ENCODE measurements around the gene PFDN5. TPM values are rescaled to one million over a fixed set of nuclear protein-coding genes. Genes with fewer than 3 reads are reported as not detected.

PFDN5 gene
- total and polyA plus RNA-seq, 9 of the 15 experiments (the other 6 are each of a cell fraction or from before 2014, with no cell fraction given), result 361 to 1,636 (median 742) TPM

DNA sequence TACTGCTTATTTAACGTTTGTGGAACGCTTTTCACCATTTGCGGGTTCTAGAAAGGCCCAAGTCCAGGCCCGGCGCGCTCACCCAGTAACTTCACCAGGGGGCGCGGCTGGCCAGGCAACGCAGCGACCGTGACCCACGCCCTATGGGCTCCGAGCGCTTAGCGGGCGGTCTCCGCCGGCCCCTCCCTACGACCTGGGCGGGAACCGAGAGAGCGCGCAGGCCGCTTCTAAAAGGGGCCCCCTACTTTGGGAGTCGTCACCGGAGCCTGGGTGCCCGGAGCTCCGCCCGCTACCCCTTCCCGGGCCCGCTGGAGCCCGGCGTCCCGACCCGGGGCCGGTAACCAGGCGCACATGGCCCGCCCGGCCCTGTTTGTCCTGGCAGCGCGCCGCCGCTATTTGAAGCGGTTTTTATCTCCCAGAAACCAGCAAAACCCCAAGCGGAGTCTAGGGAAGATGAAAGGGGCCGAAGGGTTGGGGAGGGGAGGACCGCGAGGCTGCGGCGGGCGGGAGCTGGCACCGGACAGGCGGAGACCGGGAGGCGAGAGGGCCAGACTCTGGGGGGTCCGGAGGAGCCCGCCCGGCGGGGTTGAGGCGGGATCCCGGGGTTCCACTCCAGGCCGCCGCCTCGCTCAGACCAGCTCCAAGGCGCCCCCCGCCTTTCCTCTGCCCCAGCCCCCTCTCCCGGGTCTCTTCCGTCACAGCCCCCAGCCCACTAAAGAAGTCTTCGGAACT, 29.6 kb downstream of the PFDN5 start (continued):
- TF ChIP-seq, protein P1, sequence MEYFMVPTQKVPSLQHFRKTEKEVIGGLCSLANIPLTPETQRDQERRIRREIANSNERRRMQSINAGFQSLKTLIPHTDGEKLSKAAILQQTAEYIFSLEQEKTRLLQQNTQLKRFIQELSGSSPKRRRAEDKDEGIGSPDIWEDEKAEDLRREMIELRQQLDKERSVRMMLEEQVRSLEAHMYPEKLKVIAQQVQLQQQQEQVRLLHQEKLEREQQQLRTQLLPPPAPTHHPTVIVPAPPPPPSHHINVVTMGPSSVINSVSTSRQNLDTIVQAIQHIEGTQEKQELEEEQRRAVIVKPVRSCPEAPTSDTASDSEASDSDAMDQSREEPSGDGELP (CRISPR knock-in tag; IDR thresholded peaks at IDR 0.05; ENCODE audit: borderline replicate concordance), result peak; percentile 82
- TF ChIP-seq, protein P2, sequence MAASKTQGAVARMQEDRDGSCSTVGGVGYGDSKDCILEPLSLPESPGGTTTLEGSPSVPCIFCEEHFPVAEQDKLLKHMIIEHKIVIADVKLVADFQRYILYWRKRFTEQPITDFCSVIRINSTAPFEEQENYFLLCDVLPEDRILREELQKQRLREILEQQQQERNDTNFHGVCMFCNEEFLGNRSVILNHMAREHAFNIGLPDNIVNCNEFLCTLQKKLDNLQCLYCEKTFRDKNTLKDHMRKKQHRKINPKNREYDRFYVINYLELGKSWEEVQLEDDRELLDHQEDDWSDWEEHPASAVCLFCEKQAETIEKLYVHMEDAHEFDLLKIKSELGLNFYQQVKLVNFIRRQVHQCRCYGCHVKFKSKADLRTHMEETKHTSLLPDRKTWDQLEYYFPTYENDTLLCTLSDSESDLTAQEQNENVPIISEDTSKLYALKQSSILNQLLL (CRISPR knock-in tag; IDR thresholded peaks at IDR 0.05; ENCODE audit: borderline replicate concordance), result no peak
- TF ChIP-seq RFX1 (IDR thresholded peaks at IDR 0.05) (peak; percentile 46), NBN (IDR thresholded peaks at IDR 0.05; ENCODE audit: low read depth) (peak; percentile 32; the same call in 1 of the 2 replicates), E2F3 (CRISPR knock-in tag; IDR thresholded peaks at IDR 0.05) (peak; percentile 80; the same call in 1 of the 2 replicates), SMC3 (conservative IDR thresholded peaks at IDR 0.05; ENCODE audit: insufficient read depth, low read depth, low read length) (peak; percentile 97), SMARCB1 (IDR thresholded peaks at IDR 0.05; ENCODE audit: insufficient read length, low read depth) (peak; percentile 2), MYNN (IDR thresholded peaks at IDR 0.05) (peak; percentile 9; the same call in 1 of the 2 replicates), MYNN (CRISPR knock-in tag; IDR thresholded peaks at IDR 0.05) (no peak), ELF4 (CRISPR knock-in tag; IDR thresholded peaks at IDR 0.05) (0 out of 2 replicates have a peak, but pooled peaks have one; percentile 25)
- TF ChIP-seq, protein P3, sequence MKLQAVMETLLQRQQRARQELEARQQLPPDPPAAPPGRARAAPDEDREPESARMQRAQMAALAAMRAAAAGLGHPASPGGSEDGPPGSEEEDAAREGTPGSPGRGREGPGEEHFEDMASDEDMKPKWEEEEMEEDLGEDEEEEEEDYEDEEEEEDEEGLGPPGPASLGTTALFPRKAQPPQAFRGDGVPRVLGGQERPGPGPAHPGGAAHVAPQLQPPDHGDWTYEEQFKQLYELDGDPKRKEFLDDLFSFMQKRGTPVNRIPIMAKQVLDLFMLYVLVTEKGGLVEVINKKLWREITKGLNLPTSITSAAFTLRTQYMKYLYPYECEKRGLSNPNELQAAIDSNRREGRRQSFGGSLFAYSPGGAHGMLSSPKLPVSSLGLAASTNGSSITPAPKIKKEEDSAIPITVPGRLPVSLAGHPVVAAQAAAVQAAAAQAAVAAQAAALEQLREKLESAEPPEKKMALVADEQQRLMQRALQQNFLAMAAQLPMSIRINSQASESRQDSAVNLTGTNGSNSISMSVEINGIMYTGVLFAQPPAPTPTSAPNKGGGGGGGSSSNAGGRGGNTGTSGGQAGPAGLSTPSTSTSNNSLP (IDR thresholded peaks at IDR 0.05; ENCODE audit: borderline replicate concordance, low read depth, low read length), result no peak
- TF ChIP-seq, protein P4, sequence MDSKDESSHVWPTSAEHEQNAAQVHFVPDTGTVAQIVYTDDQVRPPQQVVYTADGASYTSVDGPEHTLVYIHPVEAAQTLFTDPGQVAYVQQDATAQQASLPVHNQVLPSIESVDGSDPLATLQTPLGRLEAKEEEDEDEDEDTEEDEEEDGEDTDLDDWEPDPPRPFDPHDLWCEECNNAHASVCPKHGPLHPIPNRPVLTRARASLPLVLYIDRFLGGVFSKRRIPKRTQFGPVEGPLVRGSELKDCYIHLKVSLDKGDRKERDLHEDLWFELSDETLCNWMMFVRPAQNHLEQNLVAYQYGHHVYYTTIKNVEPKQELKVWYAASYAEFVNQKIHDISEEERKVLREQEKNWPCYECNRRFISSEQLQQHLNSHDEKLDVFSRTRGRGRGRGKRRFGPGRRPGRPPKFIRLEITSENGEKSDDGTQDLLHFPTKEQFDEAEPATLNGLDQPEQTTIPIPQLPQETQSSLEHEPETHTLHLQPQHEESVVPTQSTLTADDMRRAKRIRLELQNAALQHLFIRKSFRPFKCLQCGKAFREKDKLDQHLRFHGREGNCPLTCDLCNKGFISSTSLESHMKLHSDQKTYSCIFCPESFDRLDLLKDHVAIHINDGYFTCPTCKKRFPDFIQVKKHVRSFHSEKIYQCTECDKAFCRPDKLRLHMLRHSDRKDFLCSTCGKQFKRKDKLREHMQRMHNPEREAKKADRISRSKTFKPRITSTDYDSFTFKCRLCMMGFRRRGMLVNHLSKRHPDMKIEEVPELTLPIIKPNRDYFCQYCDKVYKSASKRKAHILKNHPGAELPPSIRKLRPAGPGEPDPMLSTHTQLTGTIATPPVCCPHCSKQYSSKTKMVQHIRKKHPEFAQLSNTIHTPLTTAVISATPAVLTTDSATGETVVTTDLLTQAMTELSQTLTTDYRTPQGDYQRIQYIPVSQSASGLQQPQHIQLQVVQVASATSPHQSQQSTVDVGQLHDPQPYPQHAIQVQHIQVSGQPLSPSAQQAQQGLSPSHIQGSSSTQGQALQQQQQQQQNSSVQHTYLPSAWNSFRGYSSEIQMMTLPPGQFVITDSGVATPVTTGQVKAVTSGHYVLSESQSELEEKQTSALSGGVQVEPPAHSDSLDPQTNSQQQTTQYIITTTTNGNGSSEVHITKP (IDR thresholded peaks at IDR 0.05; ENCODE audit: partially characterized antibody), result peak; percentile 28

All from K562 (cell line).